Activated naive CD4-positive, alpha-beta T cell treated with anti-CD3 and anti-CD28 coated beads for 36 hours (primary cell): ENCODE data around the gene BEST1. TPM values are rescaled to one million over a fixed set of nuclear protein-coding genes. Genes with fewer than 3 reads are reported as not detected.
A peak's percentile ranks its signal among the peaks of the same experiment; 100 is the strongest.

Experiments used
- CTCF ChIA-PET: fragments of 350-600 bp; sonication (Branson Sonifier 250); formaldehyde crosslinking; loops from one replicate; lab custom pipeline; 2021; ENCODE audit warnings: antibody characterized with exemption; lab: Charles Lee
- DNase-seq: peaks from one replicate; pipeline ENCODE4 v3.0.0-alpha.2; 2020
- H3K27ac Mint-ChIP-seq: one replicate; pipeline ENCODE4 v1.8.0; 2021; ENCODE audit warnings: mild to moderate bottlenecking, mixed read lengths
- H3K27me3 Mint-ChIP-seq: one replicate; pipeline ENCODE4 v1.8.0; 2021; ENCODE audit warnings: low read depth, mixed read lengths
- H3K36me3 Mint-ChIP-seq: one replicate; pipeline ENCODE4 v1.8.0; 2021; ENCODE audit warnings: low read depth, mixed read lengths
- H3K4me1 Mint-ChIP-seq: one replicate; pipeline ENCODE4 v1.8.0; 2021; ENCODE audit warnings: low read depth, mixed read lengths
- H3K4me3 Mint-ChIP-seq: one replicate; pipeline ENCODE4 v1.8.0; 2021; ENCODE audit warnings: mild to moderate bottlenecking, moderate library complexity, mixed read lengths
- H3K9me3 Mint-ChIP-seq: one replicate; pipeline ENCODE4 v1.8.0; 2021; ENCODE audit warnings: mixed read lengths
- intact Hi-C: fragments of 100-400 bp; cut with micrococcal nuclease; formaldehyde crosslinking; loops from one replicate; pipeline ENCODE4 v1.15.1; 2023
- total RNA-seq, 2 experiments: library from RNA; stranded (reverse); gene quantifications; one replicate each; pipeline ENCODE4 v1.2.3, GENCODE V29; 2021

The BEST1 gene
- total RNA-seq, 2 experiments from 2014 or later, result 0.45 to 0.49 TPM

GRCh38 chr11:61918251-61918937 is 31.8 kb upstream of the BEST1 start:
- H3K4me3 Mint-ChIP-seq, result peak overlapping the region; percentile 78
- intact Hi-C loops, result no loop called here
- H3K27me3 Mint-ChIP-seq, result peaks cover 41% of the 10 kb centered on the region
- no peak for DNase-seq
- H3K36me3 Mint-ChIP-seq, result no peaks in the 10 kb centered on the region
- H3K4me1 Mint-ChIP-seq, result peaks cover 10% of the 10 kb centered on the region
- no peaks in the 10 kb centered on the region for H3K9me3 Mint-ChIP-seq
- H3K27ac Mint-ChIP-seq, result no peak overlapping the region
- CTCF ChIA-PET, result interaction anchor here (1.0 to 2.1 kb wide), 2 partner anchors 28 to 164 kb away, joined by 3 to 7 read pairs; no protein-coding TSS in a partner anchor

- Mint-ChIP-seq H3K4me1 (peaks cover 10% of the 10 kb centered on the region), H3K27me3 (peaks cover 41% of the 10 kb centered on the region), H3K27ac (no peak overlapping the region), H3K4me3 (no peak overlapping the region), H3K36me3 (no peaks in the 10 kb centered on the region), H3K9me3 (no peaks in the 10 kb centered on the region)
- intact Hi-C loops, result no loop called here
- DNase-seq, result no peak
- CTCF ChIA-PET, result interaction anchor here (1.0 to 2.1 kb wide), 3 partner anchors 18 to 163 kb away, joined by 3 to 7 read pairs (median 3); no protein-coding TSS in a partner anchor
These were observed 31.0 kb upstream of the BEST1 start for GRCh38 chr11:61918938-61919704.

GRCh38 chr11:61919705-61920631 is 30.2 kb upstream of the BEST1 start:
- Mint-ChIP-seq H3K9me3 (no peaks in the 10 kb centered on the region), H3K4me1 (peaks cover 10% of the 10 kb centered on the region), H3K27me3 (peaks cover 39% of the 10 kb centered on the region)

GRCh38 chr11:61921446-61921845 is 28.7 kb upstream of the BEST1 start:
- H3K9me3 Mint-ChIP-seq, result no peaks in the 10 kb centered on the region
- peaks cover 9% of the 10 kb centered on the region for H3K4me1 Mint-ChIP-seq
- CTCF ChIA-PET, result no interaction called here
- peaks cover 32% of the 10 kb centered on the region for H3K27me3 Mint-ChIP-seq
- H3K36me3 Mint-ChIP-seq, result no peaks in the 10 kb centered on the region
- no peak overlapping the region for H3K4me3 Mint-ChIP-seq
- H3K27ac Mint-ChIP-seq, result no peak overlapping the region
- DNase-seq, result no peak
- intact Hi-C loops, result no loop called here

More at GRCh38 chr11:61919705-61920631, 30.2 kb upstream of the BEST1 start:
- intact Hi-C loops, result no loop called here
- no peak overlapping the region for H3K27ac Mint-ChIP-seq
- no peak overlapping the region for H3K4me3 Mint-ChIP-seq
- DNase-seq, result no peak
- CTCF ChIA-PET, result interaction anchor here (1.0 to 2.1 kb wide), 3 partner anchors 18 to 162 kb away, joined by 3 to 7 read pairs (median 3); no protein-coding TSS in a partner anchor
- H3K36me3 Mint-ChIP-seq, result no peaks in the 10 kb centered on the region

GRCh38 chr11:61922539-61922938 is 27.6 kb upstream of the BEST1 start:
- Mint-ChIP-seq H3K36me3 (no peaks in the 10 kb centered on the region), H3K4me1 (peaks cover 8% of the 10 kb centered on the region), H3K27me3 (peaks cover 32% of the 10 kb centered on the region), H3K4me3 (no peak overlapping the region), H3K27ac (no peak overlapping the region), H3K9me3 (no peaks in the 10 kb centered on the region)
- intact Hi-C loops, result no loop called here
- CTCF ChIA-PET, result interaction anchor here (4.2 kb wide), 1 partner anchor 23 kb away, joined by 15 read pairs; no protein-coding TSS in a partner anchor
- DNase-seq, result no peak

GRCh38 chr11:61923166-61924063 is 26.7 kb upstream of the BEST1 start:
- CTCF ChIA-PET, result interaction anchor here (4.2 kb wide), 1 partner anchor 24 kb away, joined by 15 read pairs; no protein-coding TSS in a partner anchor
- no peaks in the 10 kb centered on the region for H3K4me1 Mint-ChIP-seq
- DNase-seq, result no peak
- no peak overlapping the region for H3K27ac Mint-ChIP-seq
- no peaks in the 10 kb centered on the region for H3K36me3 Mint-ChIP-seq
- intact Hi-C loops, result no loop called here
- H3K27me3 Mint-ChIP-seq, result peaks cover 23% of the 10 kb centered on the region
- no peak overlapping the region for H3K4me3 Mint-ChIP-seq
- no peaks in the 10 kb centered on the region for H3K9me3 Mint-ChIP-seq

GRCh38 chr11:61924064-61924455 is 26.1 kb upstream of the BEST1 start:
- H3K4me1 Mint-ChIP-seq, result no peaks in the 10 kb centered on the region
- no peak for DNase-seq
- CTCF ChIA-PET, result interaction anchor here (1.0 to 4.2 kb wide), 2 partner anchors 23 to 25 kb away, joined by 3 to 15 read pairs; no protein-coding TSS in a partner anchor
- no peaks in the 10 kb centered on the region for H3K36me3 Mint-ChIP-seq
- peaks cover 18% of the 10 kb centered on the region for H3K27me3 Mint-ChIP-seq
- intact Hi-C loops, result no loop called here
- no peaks in the 10 kb centered on the region for H3K9me3 Mint-ChIP-seq
- no peak overlapping the region for H3K27ac Mint-ChIP-seq
- H3K4me3 Mint-ChIP-seq, result no peak overlapping the region

GRCh38 chr11:61925736-61926135 is 24.4 kb upstream of the BEST1 start:
- CTCF ChIA-PET, result interaction anchor here (0.6 to 4.2 kb wide), 3 partner anchors 10 to 182 kb away, joined by 5 to 15 read pairs (median 10); no protein-coding TSS in a partner anchor
- H3K4me1 Mint-ChIP-seq, result no peaks in the 10 kb centered on the region
- no peaks in the 10 kb centered on the region for H3K9me3 Mint-ChIP-seq
- intact Hi-C loops, result no loop called here
- no peak overlapping the region for H3K27ac Mint-ChIP-seq
- no peaks in the 10 kb centered on the region for H3K36me3 Mint-ChIP-seq
- no peak for DNase-seq
- no peak overlapping the region for H3K4me3 Mint-ChIP-seq
- H3K27me3 Mint-ChIP-seq, result peaks cover 7% of the 10 kb centered on the region

- no peak for DNase-seq
- CTCF ChIA-PET, result interaction anchor here (0.6 to 4.2 kb wide), 2 partner anchors 10 to 27 kb away, joined by 10 to 15 read pairs; no protein-coding TSS in a partner anchor
- no peaks in the 10 kb centered on the region for H3K9me3 Mint-ChIP-seq
- intact Hi-C loops, result no loop called here
- H3K4me1 Mint-ChIP-seq, result no peaks in the 10 kb centered on the region
- H3K27me3 Mint-ChIP-seq, result peaks cover 7% of the 10 kb centered on the region
- H3K27ac Mint-ChIP-seq, result no peak overlapping the region
- no peaks in the 10 kb centered on the region for H3K36me3 Mint-ChIP-seq
- H3K4me3 Mint-ChIP-seq, result no peak overlapping the region
These were observed 23.9 kb upstream of the BEST1 start for GRCh38 chr11:61926235-61926634.

GRCh38 chr11:61927501-61927900 is 22.6 kb upstream of the BEST1 start:
- DNase-seq, result no peak
- H3K27me3 Mint-ChIP-seq, result peaks cover 5% of the 10 kb centered on the region
- no peak overlapping the region for H3K4me3 Mint-ChIP-seq
- no peak overlapping the region for H3K27ac Mint-ChIP-seq
- CTCF ChIA-PET, result no interaction called here
- intact Hi-C loops, result no loop called here
- H3K4me1 Mint-ChIP-seq, result no peaks in the 10 kb centered on the region
- no peaks in the 10 kb centered on the region for H3K36me3 Mint-ChIP-seq
- H3K9me3 Mint-ChIP-seq, result no peaks in the 10 kb centered on the region

- DNase-seq, result no peak
- no peak overlapping the region for H3K27ac Mint-ChIP-seq
- CTCF ChIA-PET, result interaction anchor here (0.6 to 3.5 kb wide), 6 partner anchors 18 to 231 kb away, joined by 3 to 21 read pairs (median 7); no protein-coding TSS in a partner anchor
- H3K4me3 Mint-ChIP-seq, result no peak overlapping the region
- H3K36me3 Mint-ChIP-seq, result no peaks in the 10 kb centered on the region
- H3K4me1 Mint-ChIP-seq, result no peaks in the 10 kb centered on the region
- intact Hi-C loops, result no loop called here
- H3K9me3 Mint-ChIP-seq, result peaks cover 2% of the 10 kb centered on the region
- peaks cover 10% of the 10 kb centered on the region for H3K27me3 Mint-ChIP-seq
These were observed 21.5 kb upstream of the BEST1 start for GRCh38 chr11:61928606-61929005.
